ENCODE data around the gene TMEM203.
A peak's percentile ranks its signal among the peaks of the same experiment; 100 is the strongest.
"Not testable (repeated sequence)": the region's sequence is repeated elsewhere in the genome, so short reads cannot be mapped to it uniquely, and the experiment has no call there.

The TMEM203 gene

GRCh38 chr9:137205126-137206069 lies at the start of gene TMEM203, which contains the start of gene NDOR1:
Gene TMEM203, minus strand, starts transcription at chr9:137205648. Its CDS starts 234 bp downstream, at chr9:137205414.
Gene NDOR1, plus strand, starts transcription at chr9:137205700. Its CDS starts 78 bp downstream, at chr9:137205778.
- peak; percentile 87 to 93 for DNase-seq (ENCODE audit: low read depth in 2 of 2)

GRCh38 chr9:137254624-137255447 lies 49.4 kb upstream of the TMEM203 start, which contains the start of gene NELFB:
Gene NELFB, plus strand, starts transcription at chr9:137255327.
- DNase-seq (ENCODE audit: low read depth in 2 of 2): peak; percentile 82 to 94

GRCh38 chr9:137253717-137254623 lies 48.5 kb upstream of the TMEM203 start:
- DNase-seq (ENCODE audit: low read depth in 2 of 2): no peak

GRCh38 chr9:137252555-137253506 lies 47.4 kb upstream of the TMEM203 start:
- no peak for DNase-seq (ENCODE audit: low read depth in 2 of 2)

GRCh38 chr9:137251490-137252268 lies 46.2 kb upstream of the TMEM203 start:
- no peak for DNase-seq (ENCODE audit: low read depth in 2 of 2)

- DNase-seq (ENCODE audit: low read depth in 2 of 2): no peak
Measured at GRCh38 chr9:137251194-137251461, 45.7 kb upstream of the TMEM203 start, which contains the start of gene STPG3. Gene STPG3, plus strand, starts transcription at chr9:137251286. Its CDS starts 1 bp downstream, at chr9:137251287.

GRCh38 chr9:137250329-137251193 lies 45.1 kb upstream of the TMEM203 start:
- DNase-seq (ENCODE audit: low read depth in 2 of 2): no peak

- DNase-seq (ENCODE audit: low read depth in 2 of 2): no peak
Measured at GRCh38 chr9:137247916-137248175, 42.4 kb upstream of the TMEM203 start.

GRCh38 chr9:137247135-137247915 lies 41.9 kb upstream of the TMEM203 start:
- no peak for DNase-seq (ENCODE audit: low read depth in 2 of 2)

GRCh38 chr9:137245450-137246421 lies 40.3 kb upstream of the TMEM203 start:
- no peak for DNase-seq (ENCODE audit: low read depth in 2 of 2)

GRCh38 chr9:137244486-137245449 lies 39.3 kb upstream of the TMEM203 start:
- no peak for DNase-seq (ENCODE audit: low read depth in 2 of 2)

GRCh38 chr9:137243626-137244485 lies 38.4 kb upstream of the TMEM203 start:
- no peak for DNase-seq (ENCODE audit: low read depth in 2 of 2)

- DNase-seq (ENCODE audit: low read depth in 2 of 2): not testable (repeated sequence)
Measured at GRCh38 chr9:137243266-137243625, 37.8 kb upstream of the TMEM203 start.
